ENCODE results near the gene SIRT1. TPM values are rescaled to one million over a fixed set of nuclear protein-coding genes. Genes with fewer than 3 reads are reported as not detected.
A peak's percentile ranks its signal among the peaks of the same experiment; 100 is the strongest.

SIRT1 gene
- total and polyA plus RNA-seq, 2 of the 8 experiments (the other 6 are each of a cell fraction or from before 2014, with no cell fraction given): 22.6 to 70.9 TPM

DNA sequence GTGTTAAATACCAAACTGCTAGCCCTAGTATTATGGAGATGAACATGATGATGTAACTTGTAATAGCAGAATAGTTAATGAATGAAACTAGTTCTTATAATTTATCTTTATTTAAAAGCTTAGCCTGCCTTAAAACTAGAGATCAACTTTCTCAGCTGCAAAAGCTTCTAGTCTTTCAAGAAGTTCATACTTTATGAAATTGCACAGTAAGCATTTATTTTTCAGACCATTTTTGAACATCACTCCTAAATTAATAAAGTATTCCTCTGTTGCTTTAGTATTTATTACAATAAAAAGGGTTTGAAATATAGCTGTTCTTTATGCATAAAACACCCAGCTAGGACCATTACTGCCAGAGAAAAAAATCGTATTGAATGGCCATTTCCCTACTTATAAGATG is 33.2 kb downstream of the SIRT1 start:
- Histone ChIP-seq H3K79me1 (ENCODE audit: low read depth, low read length) (no peaks in the 10 kb centered on the region), H3K9ac (replicated peaks in 1 of 4; ENCODE audit: extremely low read depth in 1 of 4, low read depth in 3 of 4, low read length in 3 of 4) (no peak overlapping the region), H2BK15ac (ENCODE audit: low read length) (no peak overlapping the region), H2BK5ac (ENCODE audit: low read depth, low read length) (no peak overlapping the region), H3K56ac (replicated peaks; ENCODE audit: insufficient read length, low read depth, low read length) (no peak overlapping the region), H3K27ac (ENCODE audit: low read depth, low read length) (no peak overlapping the region), H4K20me1 (replicated peaks in 1 of 2; ENCODE audit: control insufficient read depth in 1 of 2, insufficient read depth in 2 of 2, low read length in 2 of 2) (peaks cover 3 to 7% of the 10 kb centered on the region in 2 experiments), H3K4ac (replicated peaks; ENCODE audit: insufficient read length, low read depth, low read length) (no peak overlapping the region), H3K23me2 (ENCODE audit: low read depth, low read length) (no peaks in the 10 kb centered on the region), H3K14ac (ENCODE audit: insufficient read length) (no peak overlapping the region), H4K8ac (ENCODE audit: extremely low read depth, insufficient read depth, low read length) (no peak overlapping the region), H3K4me2 (ENCODE audit: insufficient read depth in 1 of 2, low read depth in 2 of 2, low read length in 2 of 2) (no peak overlapping the region), H3K18ac (ENCODE audit: extremely low read depth, low read length) (no peak overlapping the region), H2AFZ (ENCODE audit: low read length) (no peak overlapping the region), H3K9me3 (ENCODE audit: insufficient read depth in 2 of 2, low read depth in 1 of 2, low read length in 1 of 2) (no peaks in the 10 kb centered on the region), H3K36me3 (ENCODE audit: control insufficient read depth in 2 of 4, insufficient read depth in 4 of 4, low read length in 3 of 4) (peaks cover 2 to 59% (median 32%) of the 10 kb centered on the region in 4 experiments; a peak in 7 of 8 replicates), H3K4me1 (replicated peaks in 1 of 4; ENCODE audit: control insufficient read depth in 3 of 4, insufficient read depth in 4 of 4, low read length in 3 of 4) (no peaks in the 10 kb centered on the region), H3K4me3 (ENCODE audit: extremely low read depth in 1 of 4, insufficient read depth in 2 of 4, low read depth in 3 of 4, low read length in 4 of 4) (no peak overlapping the region), H4K5ac (ENCODE audit: insufficient read length, low read depth, low read length) (no peak overlapping the region), H3K27me3 (replicated peaks in 1 of 4; ENCODE audit: control insufficient read depth in 3 of 4, extremely low read depth in 1 of 4, insufficient read depth in 3 of 4, low read length in 3 of 4) (no peaks in the 10 kb centered on the region), H2BK20ac (ENCODE audit: low read length) (no peak overlapping the region), H2BK12ac (ENCODE audit: low read depth, low read length) (no peak overlapping the region), H3K23ac (ENCODE audit: insufficient read length) (no peak overlapping the region), H2BK120ac (replicated peaks; ENCODE audit: low read depth, low read length) (no peak overlapping the region), H2AK5ac (ENCODE audit: low read depth, low read length) (no peak overlapping the region), H3K79me2 (ENCODE audit: control insufficient read depth in 1 of 2, insufficient read depth in 2 of 2, low read length in 2 of 2) (peaks cover 0 to 17% of the 10 kb centered on the region in 2 experiments; a peak in 1 of 4 replicates), H4K91ac (replicated peaks; ENCODE audit: insufficient read length, low read length) (no peak overlapping the region)
- DNase-seq (ENCODE audit: low read depth in 1 of 2, low spot score in 2 of 2) (no peak), FAIRE-seq (no peak)
- 93% methylated on average over 1 of the region's 1 CpG; no CpG with 5 or more reads in 1 of the 2 experiments for WGBS, 2 experiments (ENCODE audit: extremely low coverage in 1 of 2, insufficient coverage in 1 of 2, insufficient read length in 1 of 2, insufficient replicate concordance in 2 of 2, low coverage in 1 of 2, low lambda C conversion rate in 2 of 2, missing lambda C conversion rate in 1 of 2)
- POLR2A ChIA-PET (ENCODE audit: partially characterized antibody): interaction anchor here (0.8 to 3.4 kb wide), 3 partner anchors 10 to 42 kb away, joined by 4 to 13 read pairs (median 4); no protein-coding TSS in a partner anchor
- TF ChIP-seq EGR1 (IDR thresholded peaks at IDR 0.05; ENCODE audit: borderline replicate concordance, low read depth, low read length) (no peak), MAFK (IDR thresholded peaks at IDR 0.05; ENCODE audit: low read depth, low read length) (peak; percentile 87)
- CTCF ChIA-PET (ENCODE audit: partially characterized antibody): interaction anchor here (1.0 to 2.7 kb wide), 3 partner anchors 10 to 129 kb away, joined by 4 to 15 read pairs (median 7); no protein-coding TSS in a partner anchor

Data from H1 (cell line).